Right cardiac atrium (tissue), 5 donors: Measurements from ENCODE around the gene TM4SF1. TPM values are rescaled to one million over a fixed set of nuclear protein-coding genes. Genes with fewer than 3 reads are reported as not detected.
A peak's percentile ranks its signal among the peaks of the same experiment; 100 is the strongest.

Experiments used
- ATAC-seq, 2 donors: fragments of 200-7000 bp; cut with Tn5 transposase; one replicate each; pipeline versions ENCODE4 v1.8.0 to v1.9.1; 2020; ENCODE audit warnings: moderate library complexity in 2 of 2, mild to moderate bottlenecking in 1 of 2
- DNase-seq, 3 donors: peaks; one replicate each; pipeline ENCODE4 v3.0.0-alpha.2; 2020
- H3K27ac ChIP-seq: one replicate; pipeline ENCODE4 v1.5.1; 2013; ENCODE audit warnings: mild to moderate bottlenecking, low read length, control low read depth, moderate library complexity
- H3K27me3 ChIP-seq: one replicate; pipeline ENCODE4 v1.6.1; 2013; ENCODE audit not compliant: control insufficient read depth, insufficient read depth
- H3K4me1 ChIP-seq: one replicate; pipeline ENCODE4 v1.6.1; 2013; ENCODE audit warnings: low read length; ENCODE audit not compliant: control insufficient read depth, insufficient read depth
- H3K4me3 ChIP-seq: one replicate; pipeline ENCODE4 v1.5.1; 2013; ENCODE audit warnings: low read length, control low read depth
- H3K9me3 ChIP-seq: one replicate; pipeline ENCODE4 v1.6.1; 2013; ENCODE audit warnings: low read length; ENCODE audit not compliant: control insufficient read depth
- WGBS: extraction: QIAGEN DNeasy Blood & Tissue Kit; methylation state at CpG from one replicate; pipeline ENCODE4 v1.1.7; 2013; 5-methylcytosine and 5-hydroxymethylcytosine counted together
- intact Hi-C, 4 donors: fragments of 100-400 bp; cut with DNase I; formaldehyde crosslinking; loops; one replicate each; pipeline versions ENCODE4 v1.11.0 to v1.14.0; 2022 to 2023
- polyA plus RNA-seq: library from polyadenylated mRNA; stranded (reverse); fragments of 200-250 nt; gene quantifications from one replicate; pipeline ENCODE4 v1.2.3, GENCODE V29; 2013
- total RNA-seq, 4 donors: library from RNA; stranded (reverse); fragmentation: NEBNext Ultra II Directional; extraction: Animal tissue kit (Norgen Biotek cat#: 25700); gene quantifications; one replicate each; pipeline ENCODE4 v1.2.1, GENCODE V29; 2021
- donor health status: healthy with polysubstance abuse.
- donor health status: DM: no; HTN: yes; CAD: no.
- donor health status: DM: no; HTN: no; CAD: no.
- donor health status: DM: no; HTN: yes; CAD: no; lungs with severe emphysema.
- donor health status: DM: yes; HTN: yes; CAD: no.

Gene TM4SF1
- total and polyA plus RNA-seq, 5 donors, result 70.8 to 130 (median 92.5) TPM

DNA sequence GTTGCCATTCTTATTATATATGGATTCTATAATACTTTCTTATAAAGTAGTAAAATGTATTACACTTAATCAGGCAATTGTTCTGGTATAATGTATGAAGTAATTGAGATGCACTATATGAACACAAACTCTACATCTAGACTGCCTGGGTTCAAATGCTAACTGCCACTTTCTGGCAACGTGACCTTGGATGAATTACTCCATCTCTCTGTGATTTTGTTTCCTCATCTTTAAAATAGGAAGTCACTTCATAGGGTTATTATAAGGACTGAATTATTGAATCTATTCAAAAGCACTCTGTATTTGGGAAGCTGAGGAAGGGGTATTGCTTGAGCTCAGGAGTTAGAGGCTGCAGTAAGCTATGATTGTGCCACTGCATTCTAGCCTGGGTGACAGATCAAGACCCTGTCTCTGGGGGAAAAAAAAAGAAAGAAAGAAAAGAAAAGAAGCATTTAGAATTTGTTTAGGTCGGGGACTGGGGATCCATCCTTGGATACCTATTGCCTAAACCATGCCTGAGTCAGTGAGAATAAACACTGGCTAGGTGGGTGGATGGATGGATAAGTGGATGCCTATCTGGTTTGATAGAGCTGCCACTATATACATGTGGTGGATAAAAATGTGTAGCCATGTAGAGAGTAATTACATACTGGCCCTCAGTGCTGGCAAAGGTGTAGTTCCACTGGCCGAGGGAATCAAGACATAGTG, 2.5 kb downstream of the TM4SF1 start:
- 68% methylated on average over 3 of the region's 3 CpGs for WGBS
- no peak for ATAC-seq
- Histone ChIP-seq H3K27me3 (no peaks in the 10 kb centered on the region), H3K9me3 (no peaks in the 10 kb centered on the region), H3K4me1 (peaks cover 5% of the 10 kb centered on the region), H3K27ac (peak overlapping the region; percentile 84), H3K4me3 (peak overlapping the region; percentile 30)
- intact Hi-C loops, result no loop called here
- no peak for DNase-seq

DNA sequence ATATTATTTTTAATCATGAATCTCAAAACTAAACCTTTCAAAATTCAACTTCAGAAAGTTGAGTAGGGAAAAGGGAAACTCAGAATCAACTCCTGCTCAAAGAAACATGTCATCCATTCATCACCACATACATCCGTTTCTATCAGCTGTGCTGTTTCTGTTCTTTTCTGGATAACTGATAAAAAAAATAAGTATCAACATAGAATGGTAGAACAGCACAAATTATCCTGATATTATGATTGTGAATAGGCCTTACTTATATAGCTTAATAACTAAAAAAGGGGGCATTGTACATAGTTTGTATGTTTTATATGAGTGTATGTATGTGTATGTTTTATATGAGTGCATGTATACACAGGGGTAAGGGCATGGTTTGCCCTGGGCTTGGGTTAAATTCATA, 3.1 kb downstream of the TM4SF1 start:
- WGBS, result 52% methylated on average over 1 of the region's 1 CpG
- Histone ChIP-seq H3K4me3 (peak overlapping the region; percentile 30), H3K9me3 (no peaks in the 10 kb centered on the region), H3K27ac (no peak overlapping the region), H3K4me1 (peaks cover 5% of the 10 kb centered on the region), H3K27me3 (no peaks in the 10 kb centered on the region)
- DNase-seq (no peak), ATAC-seq (no peak)
- intact Hi-C loops, result no loop called here

DNA sequence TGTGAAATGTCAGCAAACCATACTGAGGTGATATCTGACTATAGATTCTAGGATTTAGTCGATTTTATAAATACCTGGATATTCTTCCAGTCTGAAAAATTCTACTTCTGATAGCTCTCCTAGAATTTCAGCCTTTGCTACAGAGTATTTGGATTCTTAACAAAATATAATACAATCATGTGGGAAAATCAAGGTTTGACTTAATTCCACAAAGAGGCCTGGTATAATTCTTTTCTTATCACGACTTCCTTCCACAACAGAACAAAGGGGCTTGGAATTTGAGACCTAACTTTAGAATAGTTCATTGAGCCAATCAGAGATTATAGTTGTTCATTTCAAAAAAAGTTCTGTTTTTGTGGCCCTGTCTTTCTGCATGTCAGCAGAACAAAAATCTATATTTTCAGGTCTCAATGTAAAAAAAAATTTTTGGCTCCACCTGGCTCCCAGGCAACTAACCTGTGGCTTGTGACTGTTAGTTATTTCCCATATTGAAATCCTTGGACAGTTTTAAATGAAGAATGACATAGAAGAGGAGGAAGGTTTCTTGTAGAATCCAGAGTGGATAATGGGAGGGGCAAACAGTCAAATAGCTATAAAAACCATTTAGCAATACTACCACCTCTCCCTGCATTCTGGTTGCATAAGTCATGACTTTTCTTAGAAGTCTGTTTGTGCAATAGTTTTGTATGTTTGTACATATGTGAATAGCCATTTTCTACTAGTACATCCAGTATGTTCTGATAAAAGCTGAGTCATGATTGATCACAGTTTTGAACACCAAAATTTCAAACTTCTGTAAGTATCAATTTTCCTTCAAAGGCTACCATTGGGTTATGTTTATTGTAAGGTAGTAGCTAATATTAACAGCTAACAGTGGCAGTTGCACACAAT, 4.0 kb downstream of the TM4SF1 start:
- H3K4me1 ChIP-seq, result peaks cover 5% of the 10 kb centered on the region
- WGBS, result 61% methylated on average over 2 of the region's 2 CpGs
- DNase-seq, result no peak
- H3K27ac ChIP-seq, result no peak overlapping the region
- H3K27me3 ChIP-seq, result no peaks in the 10 kb centered on the region
- ATAC-seq, result no peak
- intact Hi-C loops, result no loop called here
- H3K4me3 ChIP-seq, result peak overlapping the region; percentile 30
- no peaks in the 10 kb centered on the region for H3K9me3 ChIP-seq

DNA sequence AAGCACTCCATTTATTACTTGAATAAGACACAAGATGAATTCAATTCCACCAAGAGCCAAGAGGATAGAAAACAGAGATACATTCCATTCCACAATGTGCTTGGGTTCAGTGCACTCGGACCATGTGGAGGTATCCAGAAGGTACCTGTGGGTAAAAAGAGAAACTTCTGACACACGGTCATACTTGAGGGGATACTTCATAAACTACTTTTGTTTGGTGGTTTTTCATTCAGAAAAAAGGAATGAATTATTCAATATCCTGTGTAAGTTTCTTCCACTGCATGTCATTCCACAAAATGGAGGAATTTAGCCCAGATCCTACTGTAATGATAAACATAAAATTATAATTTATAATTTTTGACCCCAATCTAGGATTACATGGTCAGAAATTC, 5.7 kb downstream of the TM4SF1 start:
- Histone ChIP-seq H3K4me1 (peaks cover 5% of the 10 kb centered on the region), H3K27me3 (no peaks in the 10 kb centered on the region), H3K9me3 (no peaks in the 10 kb centered on the region), H3K4me3 (no peak overlapping the region), H3K27ac (peak overlapping the region; percentile 71)
- DNase-seq (no peak), ATAC-seq (no peak)
- intact Hi-C loops, result no loop called here
- WGBS, result 71% methylated on average over 2 of the region's 2 CpGs

DNA sequence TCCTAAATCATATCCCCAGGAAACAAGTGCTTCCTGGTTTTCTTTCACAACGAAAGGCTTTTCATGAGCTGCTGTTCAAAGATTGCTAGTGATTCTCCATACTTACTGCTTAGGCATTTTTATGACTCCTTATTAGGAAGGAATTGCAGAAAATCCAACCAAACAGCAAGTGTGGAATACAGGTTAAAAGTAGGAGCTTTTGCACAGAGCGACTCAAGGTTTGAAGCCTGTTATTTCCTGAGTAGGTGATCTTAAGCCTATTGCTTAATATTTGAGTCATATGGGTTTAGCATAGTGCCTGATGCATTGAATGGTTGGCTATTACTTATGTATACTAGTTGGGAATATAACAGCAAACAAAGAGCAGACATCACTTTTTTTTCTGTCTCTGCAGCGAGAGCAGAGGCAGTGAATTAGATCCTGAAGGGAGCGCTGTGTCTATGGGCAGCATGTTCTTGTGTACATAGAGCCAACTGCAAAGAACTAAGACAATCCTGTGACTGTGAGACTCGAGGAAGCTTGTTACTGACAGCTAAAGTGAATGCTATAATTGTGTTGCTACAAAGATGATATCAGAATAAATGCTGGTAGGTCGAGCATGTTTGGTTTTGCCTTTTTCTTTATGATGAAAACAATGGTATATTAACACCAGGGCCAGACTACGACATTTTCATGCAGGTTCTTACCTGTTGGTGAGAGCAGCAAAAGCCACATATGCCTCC, 6.3 kb downstream of the TM4SF1 start:
- no peaks in the 10 kb centered on the region for H3K27me3 ChIP-seq
- peak overlapping the region; percentile 71 for H3K27ac ChIP-seq
- peaks cover 5% of the 10 kb centered on the region for H3K4me1 ChIP-seq
- no peaks in the 10 kb centered on the region for H3K9me3 ChIP-seq
- peak overlapping the region; percentile 27 for H3K4me3 ChIP-seq
- intact Hi-C loops, result no loop called here
- ATAC-seq, result no peak
- no peak for DNase-seq
- WGBS, result 59% methylated on average over 7 of the region's 7 CpGs

DNA sequence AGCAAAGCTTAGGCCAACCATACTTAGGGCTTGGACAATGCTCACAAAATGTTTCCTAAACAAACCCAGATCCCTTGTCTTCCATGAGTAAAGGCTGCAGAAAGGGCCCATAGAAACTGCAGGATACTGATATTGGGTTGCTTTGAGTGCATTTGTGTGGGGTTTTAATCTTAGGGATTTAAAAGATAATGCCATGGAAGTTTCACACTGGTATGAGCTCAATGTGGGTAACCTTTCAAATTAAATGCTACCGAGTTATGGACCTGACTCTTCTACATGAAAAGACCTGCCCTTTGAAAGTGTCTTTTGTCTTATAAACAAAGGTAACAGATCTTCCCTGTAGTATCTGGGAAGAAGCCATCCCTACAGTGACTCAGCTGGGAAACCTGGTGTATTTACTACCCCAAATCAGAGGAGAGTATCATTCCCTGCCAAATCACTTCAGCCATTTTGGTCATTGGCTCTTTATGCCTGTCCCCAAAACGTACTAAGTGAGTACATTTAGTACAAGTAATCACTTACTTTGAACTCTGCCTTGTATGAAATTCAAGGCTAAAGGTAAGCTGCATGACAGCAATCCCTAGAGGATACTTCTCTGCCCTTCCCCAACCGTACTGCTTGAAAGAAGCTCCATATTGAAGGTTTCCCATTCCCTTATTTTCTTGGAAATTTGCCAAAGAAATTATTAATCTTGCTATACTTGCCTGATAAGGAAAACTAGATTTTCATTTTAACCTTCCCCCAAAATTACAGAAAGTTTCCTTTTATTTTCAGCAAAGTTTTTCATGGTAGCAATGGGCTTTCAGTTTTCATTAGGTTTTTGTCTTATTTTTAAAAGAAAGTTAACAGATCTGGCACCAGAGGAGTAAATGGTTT, 7.2 kb downstream of the TM4SF1 start:
- intact Hi-C loops, result no loop called here
- Histone ChIP-seq H3K27ac (no peak overlapping the region), H3K4me1 (peaks cover 3% of the 10 kb centered on the region), H3K9me3 (no peaks in the 10 kb centered on the region), H3K27me3 (no peaks in the 10 kb centered on the region), H3K4me3 (no peak overlapping the region)
- WGBS, result 56% methylated on average over 3 of the region's 3 CpGs
- DNase-seq (no peak), ATAC-seq (no peak)

DNA sequence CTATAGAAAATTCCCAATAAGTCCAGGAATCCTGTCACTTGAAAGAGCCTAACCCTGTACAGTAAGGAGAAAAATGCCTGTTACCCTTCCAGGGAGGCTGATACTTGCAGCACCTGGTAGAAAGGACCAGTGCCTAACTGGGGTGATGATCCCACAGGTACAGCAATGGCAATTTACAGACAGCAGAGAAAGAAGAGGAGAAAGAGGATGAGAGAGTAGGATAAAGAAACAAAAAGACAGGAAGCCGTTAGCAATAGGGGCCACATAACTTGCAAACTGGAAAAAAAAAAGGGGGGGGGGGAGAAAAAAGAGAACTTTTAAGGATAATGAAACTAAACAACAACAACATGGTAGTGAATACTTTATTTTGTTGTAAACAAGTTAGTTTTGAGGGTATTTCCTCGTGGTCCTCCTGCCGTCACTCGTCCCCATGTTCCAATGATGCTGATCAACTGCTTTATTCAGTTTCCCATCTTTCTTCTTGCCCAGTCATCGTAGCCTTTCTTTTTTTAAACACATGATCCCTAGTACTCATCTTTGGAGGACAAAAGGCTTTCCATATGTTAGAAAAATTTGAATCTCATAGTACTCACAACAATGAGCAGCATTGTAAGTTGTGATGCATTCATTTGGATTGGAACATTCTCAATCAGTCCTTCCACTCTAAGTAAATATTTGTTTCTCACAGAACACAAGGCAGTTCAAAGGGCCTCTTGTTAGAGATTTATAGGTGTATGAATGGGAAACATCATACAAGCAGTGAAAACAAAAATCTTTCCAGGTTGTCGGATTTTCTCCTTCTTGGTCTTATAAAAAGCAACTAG, 8.6 kb downstream of the TM4SF1 start:
- Histone ChIP-seq H3K4me3 (no peak overlapping the region), H3K4me1 (peaks cover 2% of the 10 kb centered on the region), H3K27ac (no peak overlapping the region), H3K27me3 (no peaks in the 10 kb centered on the region), H3K9me3 (no peaks in the 10 kb centered on the region)
- 79% methylated on average over 6 of the region's 6 CpGs for WGBS
- ATAC-seq, result no peak
- intact Hi-C loops, result no loop called here
- DNase-seq, result no peak

DNA sequence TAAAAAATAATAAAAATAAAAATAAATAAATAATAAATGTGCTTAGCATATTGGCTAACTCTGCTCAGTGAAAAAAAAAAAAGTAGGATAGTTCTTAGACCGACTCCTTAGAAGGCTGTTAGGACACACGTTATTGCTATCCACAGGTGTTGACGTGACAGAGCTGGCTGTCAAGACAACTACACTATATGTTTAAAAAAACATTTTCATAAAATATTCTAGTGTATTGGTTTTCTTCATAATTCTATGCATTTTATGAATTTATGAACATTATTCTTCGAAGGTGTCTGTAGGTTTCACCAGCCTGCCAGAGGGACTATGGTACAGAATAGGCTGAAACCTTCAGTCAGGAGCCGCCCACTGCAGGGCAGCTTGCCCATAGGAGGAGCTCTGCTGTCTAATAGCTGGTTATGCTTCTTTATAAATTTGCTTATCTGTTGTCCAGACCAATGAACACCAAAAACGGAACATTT, 9.2 kb downstream of the TM4SF1 start:
- ATAC-seq (no peak), DNase-seq (peak in 2 of 3 donors; percentile 38 to 59)
- H3K4me1 ChIP-seq, result peaks cover 2% of the 10 kb centered on the region
- no peak overlapping the region for H3K4me3 ChIP-seq
- H3K27ac ChIP-seq, result no peak overlapping the region
- intact Hi-C loops, result no loop called here
- H3K27me3 ChIP-seq, result no peaks in the 10 kb centered on the region
- WGBS, result 71% methylated on average over 6 of the region's 6 CpGs
- no peaks in the 10 kb centered on the region for H3K9me3 ChIP-seq

DNA sequence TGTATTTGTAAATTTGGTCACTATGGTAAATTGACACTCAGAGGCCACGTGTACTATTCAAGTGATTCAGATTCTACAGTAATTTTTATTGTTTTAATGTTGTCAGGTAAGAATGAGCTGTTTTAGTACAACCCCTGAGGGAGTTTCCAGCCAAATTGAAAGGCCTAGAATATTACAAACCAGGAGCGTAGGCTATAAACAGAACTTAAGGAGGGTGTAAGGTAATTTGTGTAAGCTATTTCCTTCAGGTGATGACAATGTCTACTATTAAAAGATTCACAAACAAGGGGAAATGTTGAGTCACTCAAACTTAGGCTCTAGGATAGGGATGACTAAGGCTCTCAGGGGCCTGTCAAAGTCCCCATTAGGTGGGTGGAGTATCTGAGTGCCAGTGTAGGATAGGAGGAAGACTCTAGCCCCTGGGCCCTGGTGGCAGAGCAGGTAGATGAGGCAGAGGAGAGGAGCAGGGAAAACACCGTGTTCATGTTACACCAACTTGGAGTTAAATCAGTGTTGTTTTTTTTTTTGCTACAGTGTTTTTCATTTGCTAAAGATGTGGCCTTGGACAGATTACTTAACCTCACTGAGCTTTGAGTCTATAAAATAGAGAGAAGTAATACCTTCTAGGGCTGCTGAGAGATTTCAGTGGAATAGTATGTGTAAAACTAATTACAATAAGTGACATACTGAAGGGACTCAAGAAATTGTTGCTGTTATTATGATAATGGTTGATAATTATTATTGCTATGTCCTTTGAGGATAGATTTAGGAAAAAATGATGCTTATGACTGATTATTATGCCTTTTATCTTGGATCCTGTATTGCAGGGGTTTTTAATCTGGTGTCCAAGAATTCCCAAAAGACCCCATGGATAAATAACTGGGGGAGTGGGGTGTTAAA, 10.3 kb downstream of the TM4SF1 start:
- peaks cover 2% of the 10 kb centered on the region for H3K4me1 ChIP-seq
- no peaks in the 10 kb centered on the region for H3K9me3 ChIP-seq
- peak; percentile 52 to 84 for ATAC-seq
- peak overlapping the region; percentile 68 for H3K27ac ChIP-seq
- DNase-seq, result no peak
- H3K4me3 ChIP-seq, result no peak overlapping the region
- intact Hi-C loops, result no loop called here
- H3K27me3 ChIP-seq, result no peaks in the 10 kb centered on the region
- WGBS, result 70% methylated on average over 3 of the region's 3 CpGs
